B cell (primary cell): ENCODE measurements around the gene MRPL18. TPM values are rescaled to one million over a fixed set of nuclear protein-coding genes. Genes with fewer than 3 reads are reported as not detected.
A peak's percentile ranks its signal among the peaks of the same experiment; 100 is the strongest.

ENCODE experiments used
- ATAC-seq: fragments of 200-7000 bp; cut with Tn5 transposase; one replicate; pipeline ENCODE4 v1.10.0; 2021; ENCODE audit warnings: low read depth, mild to moderate bottlenecking, moderate number of reproducible peaks, moderate library complexity
- CTCF ChIA-PET: fragments of 350-600 bp; sonication (Branson Sonifier 250); formaldehyde crosslinking; loops from one replicate; lab custom pipeline; 2021; ENCODE audit warnings: antibody characterized with exemption, inconsistent platforms; lab: Charles Lee
- POLR2A ChIA-PET: fragments of 350-600 bp; sonication (Branson Sonifier 250); formaldehyde crosslinking; loops from one replicate; lab custom pipeline; 2021; ENCODE audit warnings: antibody characterized with exemption; lab: Charles Lee
- DNase-seq: peaks from one replicate; pipeline ENCODE4 v3.0.0; 2013
- H2AFZ ChIP-seq: 2 replicates; pipeline ENCODE4 v1.6.1; 2012; ENCODE audit warnings: mild to moderate bottlenecking, low read depth, low read length; ENCODE audit not compliant: insufficient read depth, poor library complexity, severe bottlenecking
- H3K27ac ChIP-seq, 2 donors: 1 replicate in 1 of 2; 2 replicates in 1 of 2; pipeline ENCODE4 v1.5.1; 2012 to 2013; ENCODE audit warnings: low read length in 2 of 2, mild to moderate bottlenecking in 2 of 2, moderate library complexity in 1 of 2
- H3K27me3 ChIP-seq, 4 experiments: fragments of 200-600 bp in 1 of 4; sonication (generic) in 1 of 4; replicated peaks in 1 of 4; 1 replicate in 2 of 4; 2 replicates in 2 of 4; pipeline versions ENCODE4 v1.6.1 to v1.7.0; 2013 to 2016; ENCODE audit warnings: low read length in 3 of 4, mild to moderate bottlenecking in 2 of 4, mixed read lengths in 1 of 4, moderate library complexity in 1 of 4; ENCODE audit not compliant: insufficient read depth in 4 of 4, control insufficient read depth in 3 of 4; ENCODE audit errors: control extremely low read depth in 1 of 4
- H3K36me3 ChIP-seq, 2 experiments: replicated peaks in 1 of 2; 1 replicate in 1 of 2; 2 replicates in 1 of 2; pipeline versions ENCODE4 v1.6.1 to v1.7.1; 2013; ENCODE audit warnings: low read length in 1 of 2; ENCODE audit not compliant: insufficient read depth in 2 of 2, control insufficient read depth in 1 of 2; ENCODE audit errors: control extremely low read depth in 1 of 2, extremely low read depth in 1 of 2
- H3K4me1 ChIP-seq, 2 donors: fragments of 200-600 bp in 1 of 2; sonication (generic) in 1 of 2; 1 replicate in 1 of 2; 2 replicates in 1 of 2; pipeline versions ENCODE4 v1.5.1 to v1.6.1; 2013 to 2017; ENCODE audit warnings: low read length in 2 of 2; ENCODE audit not compliant: control insufficient read depth in 2 of 2, insufficient read depth in 2 of 2
- H3K4me2 ChIP-seq: replicated peaks from 2 replicates; pipeline ENCODE3; 2012; ENCODE audit warnings: mild to moderate bottlenecking, low read depth, low read length; ENCODE audit not compliant: poor library complexity, severe bottlenecking
- H3K4me3 ChIP-seq, 5 experiments: fragments of 200-600 bp in 1 of 5; sonication (generic) in 1 of 5; 1 replicate in 3 of 5; 2 replicates in 2 of 5; pipeline versions ENCODE4 v1.5.1 to v1.7.0; 2011 to 2016; ENCODE audit warnings: low read length in 4 of 5, mild to moderate bottlenecking in 4 of 5, low read depth in 2 of 5, control low read depth in 1 of 5, moderate library complexity in 1 of 5; ENCODE audit not compliant: insufficient read depth in 1 of 5; ENCODE audit errors: control extremely low read depth in 1 of 5, extremely low read depth in 1 of 5
- H3K79me2 ChIP-seq: fragments of 200-600 bp; sonication (generic); one replicate; pipeline ENCODE4 v1.6.0; 2016; ENCODE audit warnings: low read length; ENCODE audit not compliant: control insufficient read depth, insufficient read depth
- H3K9ac ChIP-seq: fragments of 200-600 bp; sonication (generic); 2 replicates; pipeline ENCODE4 v1.6.1; 2017; ENCODE audit warnings: mild to moderate bottlenecking, low read length, moderate library complexity
- H3K9me3 ChIP-seq, 3 donors: one replicate each; pipeline versions ENCODE4 v1.6.1 to v1.7.1; 2013; ENCODE audit warnings: low read length in 2 of 3; ENCODE audit not compliant: control insufficient read depth in 2 of 3, insufficient read depth in 1 of 3; ENCODE audit errors: control extremely low read depth in 1 of 3
- H4K20me1 ChIP-seq: 2 replicates; pipeline ENCODE4 v1.6.0; 2012; ENCODE audit warnings: mild to moderate bottlenecking, low read length; ENCODE audit not compliant: insufficient read depth, control insufficient read depth, poor library complexity, severe bottlenecking
- H3K27ac Mint-ChIP-seq: one replicate; pipeline ENCODE4 v1.8.0; 2021; ENCODE audit warnings: mixed read lengths
- H3K27me3 Mint-ChIP-seq: one replicate; pipeline ENCODE4 v1.8.0; 2021; ENCODE audit warnings: mixed read lengths
- H3K4me1 Mint-ChIP-seq: one replicate; pipeline ENCODE4 v1.8.0; 2021; ENCODE audit warnings: mixed read lengths
- H3K4me3 Mint-ChIP-seq: one replicate; pipeline ENCODE4 v1.8.0; 2021; ENCODE audit warnings: mixed read lengths
- H3K9me3 Mint-ChIP-seq: one replicate; pipeline ENCODE4 v1.8.0; 2022; ENCODE audit warnings: mixed read lengths; ENCODE audit not compliant: insufficient read depth
- EZH2 ChIP-seq: IDR thresholded peaks from 2 replicates; pipeline ENCODE4 v1.6.1; 2012; ENCODE audit warnings: borderline replicate concordance, low read depth, mild to moderate bottlenecking, moderate library complexity, low read length; ENCODE audit not compliant: insufficient read depth, poor library complexity, severe bottlenecking
- WGBS: methylation state at CpG from one replicate; pipeline ENCODE4 v1.1.5; 2013; ENCODE audit warnings: missing lambda C conversion rate; ENCODE audit not compliant: insufficient coverage; 5-methylcytosine and 5-hydroxymethylcytosine counted together
- intact Hi-C: fragments of 100-400 bp; cut with micrococcal nuclease; formaldehyde crosslinking; loops from one replicate; pipeline ENCODE4 v1.10.0; 2022
- polyA plus RNA-seq: library from polyadenylated mRNA; depleted of rRNA; stranded (reverse); fragments of >200 nt; gene quantifications from 2 replicates; pipeline ENCODE4 v1.2.3, GENCODE V29; 2012
- total RNA-seq, 2 donors: library from RNA; stranded (reverse); fragments of 120-200 nt in 1 of 2; gene quantifications; 1 replicate in 1 of 2; 2 replicates in 1 of 2; pipeline versions ENCODE4 v1.2.3 to v1.2.4, GENCODE V29; 2013 to 2022
- TF ChIP-seq, protein P1 (sequence below): fragments of 200-600 bp; IDR thresholded peaks from one replicate; pipeline ENCODE4 v1.8.0; 2022; ENCODE audit warnings: antibody characterized with exemption, mild to moderate bottlenecking

Gene MRPL18
- total and polyA plus RNA-seq, 2 donors (not counting 1 experiment from before 2014, with no cell fraction given), result 32.1 to 35.1 TPM

DNA sequence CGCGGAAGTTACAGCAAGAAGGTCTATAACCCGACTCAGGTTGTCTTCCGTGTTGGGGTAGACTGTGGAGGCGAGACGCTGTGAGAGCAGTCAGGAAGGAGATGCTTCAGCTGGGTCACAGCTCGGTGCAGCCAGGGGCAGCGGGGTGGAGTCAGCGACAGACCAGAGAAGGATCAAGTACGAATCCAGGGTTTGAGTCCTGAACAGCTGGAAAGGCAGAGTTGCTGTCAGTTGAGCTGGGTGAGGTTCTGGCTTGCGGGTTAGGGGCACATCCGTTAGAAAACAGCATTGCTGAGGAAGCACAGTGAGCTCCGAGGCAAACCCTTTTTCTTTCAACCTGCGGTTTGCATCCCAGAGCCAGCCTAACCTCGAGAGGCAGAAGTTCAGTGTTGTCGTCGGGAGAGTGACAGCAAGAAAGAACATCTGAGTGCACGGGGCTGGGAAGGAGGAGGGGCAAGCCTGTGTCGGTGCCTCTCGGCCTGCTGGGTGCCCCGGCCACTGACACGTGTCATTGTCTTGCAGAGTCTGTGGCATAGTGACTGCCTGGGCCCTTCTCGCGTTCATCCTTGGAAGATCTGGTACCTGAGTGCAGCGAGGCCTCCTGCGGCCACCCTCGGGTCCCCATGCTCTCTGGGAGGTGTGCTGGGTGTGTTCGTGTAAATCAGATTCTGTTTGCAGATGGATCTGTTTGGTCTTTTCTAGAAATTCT, 29.8 kb downstream of the MRPL18 start:
- Histone ChIP-seq H4K20me1 (no peaks in the 10 kb centered on the region), H3K4me2 (peak overlapping the region; percentile 74), H3K27me3 (no peaks in the 10 kb centered on the region), H3K9ac (peak overlapping the region; percentile 60), H3K4me1 (peaks cover 18 to 23% of the 10 kb centered on the region in 2 donors), H3K79me2 (no peaks in the 10 kb centered on the region), H3K4me3 (peak overlapping the region; percentile 4 to 54 (median 39)), H3K27ac (no peak overlapping the region), H3K36me3 (no peaks in the 10 kb centered on the region), H3K9me3 (peaks cover 0 to 7% (median 0%) of the 10 kb centered on the region in 3 donors), H2AFZ (peak overlapping the region; percentile 81)
- Mint-ChIP-seq H3K27ac (peak overlapping the region; percentile 59), H3K4me1 (peaks cover 21% of the 10 kb centered on the region), H3K4me3 (peak overlapping the region; percentile 87), H3K9me3 (peaks cover 3% of the 10 kb centered on the region), H3K27me3 (no peaks in the 10 kb centered on the region)
- POLR2A ChIA-PET, result no interaction called here
- peak; percentile 39 for DNase-seq
- TF ChIP-seq, protein P1, sequence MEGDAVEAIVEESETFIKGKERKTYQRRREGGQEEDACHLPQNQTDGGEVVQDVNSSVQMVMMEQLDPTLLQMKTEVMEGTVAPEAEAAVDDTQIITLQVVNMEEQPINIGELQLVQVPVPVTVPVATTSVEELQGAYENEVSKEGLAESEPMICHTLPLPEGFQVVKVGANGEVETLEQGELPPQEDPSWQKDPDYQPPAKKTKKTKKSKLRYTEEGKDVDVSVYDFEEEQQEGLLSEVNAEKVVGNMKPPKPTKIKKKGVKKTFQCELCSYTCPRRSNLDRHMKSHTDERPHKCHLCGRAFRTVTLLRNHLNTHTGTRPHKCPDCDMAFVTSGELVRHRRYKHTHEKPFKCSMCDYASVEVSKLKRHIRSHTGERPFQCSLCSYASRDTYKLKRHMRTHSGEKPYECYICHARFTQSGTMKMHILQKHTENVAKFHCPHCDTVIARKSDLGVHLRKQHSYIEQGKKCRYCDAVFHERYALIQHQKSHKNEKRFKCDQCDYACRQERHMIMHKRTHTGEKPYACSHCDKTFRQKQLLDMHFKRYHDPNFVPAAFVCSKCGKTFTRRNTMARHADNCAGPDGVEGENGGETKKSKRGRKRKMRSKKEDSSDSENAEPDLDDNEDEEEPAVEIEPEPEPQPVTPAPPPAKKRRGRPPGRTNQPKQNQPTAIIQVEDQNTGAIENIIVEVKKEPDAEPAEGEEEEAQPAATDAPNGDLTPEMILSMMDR, result no peak
- no peak for TF ChIP-seq EZH2
- intact Hi-C loops, result no loop called here
- CTCF ChIA-PET, result no interaction called here
- peak; percentile 49 for ATAC-seq
- WGBS, result 36% methylated on average over 28 of the region's 28 CpGs

DNA sequence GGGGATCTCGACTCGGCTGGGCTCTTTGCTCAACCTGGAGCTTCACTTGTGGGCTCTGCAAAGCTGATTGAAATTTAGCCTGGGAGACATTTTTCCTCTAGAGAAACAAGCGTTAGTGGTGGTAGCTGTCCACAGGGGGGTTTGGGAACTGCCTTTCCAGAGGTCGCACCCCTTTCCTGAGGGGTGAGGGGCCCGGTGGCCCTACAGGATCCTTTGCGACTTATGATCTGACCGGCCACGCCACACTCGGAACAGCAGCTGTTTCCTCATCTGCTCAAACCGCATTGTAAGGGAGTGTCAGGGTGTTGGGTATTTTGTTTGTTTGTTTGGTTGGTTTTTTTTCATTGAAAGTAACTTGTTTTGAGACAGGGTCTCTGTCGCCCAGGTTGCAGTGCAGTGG, 30.9 kb downstream of the MRPL18 start:
- ATAC-seq (no peak), DNase-seq (no peak)
- peaks cover 18 to 23% of the 10 kb centered on the region in 2 donors for H3K4me1 ChIP-seq
- no peaks in the 10 kb centered on the region for H3K27me3 Mint-ChIP-seq
- no peaks in the 10 kb centered on the region for H3K27me3 ChIP-seq
- POLR2A ChIA-PET, result no interaction called here
- CTCF ChIA-PET, result no interaction called here
- no peaks in the 10 kb centered on the region for H3K36me3 ChIP-seq
- peaks cover 21% of the 10 kb centered on the region for H3K4me1 Mint-ChIP-seq
- TF ChIP-seq EZH2, result no peak
- TF ChIP-seq, protein P1, result no peak
- H3K9me3 ChIP-seq, result peaks cover 0 to 7% (median 0%) of the 10 kb centered on the region in 3 donors
- intact Hi-C loops, result no loop called here
- no peaks in the 10 kb centered on the region for H4K20me1 ChIP-seq
- WGBS, result 18% methylated on average over 10 of the region's 11 CpGs
- H2AFZ ChIP-seq, result peak overlapping the region; percentile 81
- no peak overlapping the region for H3K4me3 ChIP-seq
- H3K4me3 Mint-ChIP-seq, result peak overlapping the region; percentile 87
- no peak overlapping the region for H3K27ac ChIP-seq
- no peaks in the 10 kb centered on the region for H3K79me2 ChIP-seq
- H3K27ac Mint-ChIP-seq, result no peak overlapping the region
- peaks cover 3% of the 10 kb centered on the region for H3K9me3 Mint-ChIP-seq
- H3K9ac ChIP-seq, result no peak overlapping the region
- H3K4me2 ChIP-seq, result peak overlapping the region; percentile 74
